Psoas muscle (tissue), 8 donors: ENCODE data around the gene RNF146. TPM values are rescaled to one million over a fixed set of nuclear protein-coding genes. Genes with fewer than 3 reads are reported as not detected.

ENCODE experiments used
- ATAC-seq, 4 donors: fragments of 200-7000 bp; cut with Tn5 transposase; one replicate each; pipeline ENCODE4 v1.9.1; 2020; ENCODE audit warnings: moderate library complexity in 3 of 4, mild to moderate bottlenecking in 2 of 4
- DNase-seq, 2 donors: peaks; one replicate each; pipeline ENCODE4 v3.0.0-alpha.2; 2020
- H3K27ac ChIP-seq: fragments of 200-600 bp; one replicate; pipeline ENCODE4 v1.8.0; 2022
- H3K27me3 ChIP-seq, 3 donors: fragments of 200-600 bp in 1 of 3; one replicate each; pipeline versions ENCODE4 v1.6.1 to v1.8.0; 2013 to 2022; ENCODE audit warnings: low read length in 2 of 3, mild to moderate bottlenecking in 2 of 3, moderate library complexity in 1 of 3; ENCODE audit not compliant: insufficient read depth in 3 of 3
- H3K36me3 ChIP-seq, 2 donors: fragments of 200-600 bp in 1 of 2; one replicate each; pipeline versions ENCODE4 v1.6.1 to v1.8.0; 2013 to 2022; ENCODE audit warnings: low read depth in 1 of 2, mild to moderate bottlenecking in 1 of 2, moderate library complexity in 1 of 2; ENCODE audit not compliant: insufficient read depth in 1 of 2
- H3K4me1 ChIP-seq: fragments of 200-600 bp; one replicate; pipeline ENCODE4 v1.8.0; 2022
- H3K4me3 ChIP-seq: fragments of 200-600 bp; one replicate; pipeline ENCODE4 v1.8.0; 2022; ENCODE audit warnings: mild to moderate bottlenecking
- H3K9me3 ChIP-seq: fragments of 200-600 bp; one replicate; pipeline ENCODE4 v1.8.0; 2022
- CTCF ChIP-seq: fragments of 200-600 bp; IDR thresholded peaks from one replicate; pipeline ENCODE4 v1.8.0; 2022; ENCODE audit warnings: antibody characterized with exemption
- WGBS, 3 donors: extraction: QIAGEN DNeasy Blood & Tissue Kit; methylation state at CpG; one replicate each; pipeline versions ENCODE4 v1.1.6 to v1.1.7; 2013; 5-methylcytosine and 5-hydroxymethylcytosine counted together
- intact Hi-C, 2 donors: fragments of 100-400 bp; cut with DNase I; formaldehyde crosslinking; loops; one replicate each; pipeline versions ENCODE4 v1.11.0 to v1.14.2; 2022
- polyA plus RNA-seq, 3 donors: library from polyadenylated mRNA; stranded (reverse); fragments of 200-250 nt; gene quantifications; one replicate each; pipeline ENCODE4 v1.2.3, GENCODE V29; 2013
- total RNA-seq, 4 donors: library from RNA; stranded (reverse); fragmentation: NEBNext Ultra II Directional in 2 of 4; extraction: Animal tissue kit (Norgen Biotek cat#: 25700) in 2 of 4; gene quantifications; one replicate each; pipeline versions ENCODE4 v1.2.1 to v1.2.4, GENCODE V29; 2021 to 2023
- donor health status: healthy with polysubstance abuse.
- donor health status: DM: no; HTN: no; CAD: no; lungs with moderate emphysema.
- donor health status: Bipolar disorder and iron deficiency.
- donor health status: healthy.
- donor health status: DM: yes; HTN: yes; CAD: no.
- donor health status: DM: no; HTN: no; CAD: no.
- donor health status: DM: no; HTN: no; CAD: no.
- donor health status: DM: yes; HTN: yes; CAD: no.

RNF146 gene
- total and polyA plus RNA-seq, 7 donors: 15.9 to 81.5 (median 72.6) TPM

GRCh38 chr6:127255286-127255685 is 11.4 kb upstream of the RNF146 start:
- no peak overlapping the region for H3K4me3 ChIP-seq
- H3K9me3 ChIP-seq: no peaks in the 10 kb centered on the region
- TF ChIP-seq CTCF: no peak
- no peak overlapping the region for H3K27ac ChIP-seq
- ATAC-seq: no peak
- WGBS, 3 donors: 95 to 96% (median 95%) methylated on average over 6 of the region's 6 CpGs
- H3K36me3 ChIP-seq: no peaks in the 10 kb centered on the region
- H3K27me3 ChIP-seq: no peaks in the 10 kb centered on the region
- H3K4me1 ChIP-seq: no peaks in the 10 kb centered on the region
- intact Hi-C loops: no loop called here
- no peak for DNase-seq

GRCh38 chr6:127262896-127263295 is 3.8 kb upstream of the RNF146 start:
- DNase-seq (no peak), ATAC-seq (no peak)
- TF ChIP-seq CTCF: no peak
- H3K27ac ChIP-seq: no peak overlapping the region
- no peaks in the 10 kb centered on the region for H3K9me3 ChIP-seq
- H3K36me3 ChIP-seq: no peaks in the 10 kb centered on the region
- peaks cover 8% of the 10 kb centered on the region for H3K4me1 ChIP-seq
- no peak overlapping the region for H3K4me3 ChIP-seq
- no peaks in the 10 kb centered on the region for H3K27me3 ChIP-seq
- 78 to 92% (median 89%) methylated on average over 1 of the region's 1 CpG for WGBS, 3 donors
- intact Hi-C loops: loop anchor here (10.0 kb wide), 3 partner anchors 138 to 1268 kb away; no protein-coding TSS in a partner anchor

DNA sequence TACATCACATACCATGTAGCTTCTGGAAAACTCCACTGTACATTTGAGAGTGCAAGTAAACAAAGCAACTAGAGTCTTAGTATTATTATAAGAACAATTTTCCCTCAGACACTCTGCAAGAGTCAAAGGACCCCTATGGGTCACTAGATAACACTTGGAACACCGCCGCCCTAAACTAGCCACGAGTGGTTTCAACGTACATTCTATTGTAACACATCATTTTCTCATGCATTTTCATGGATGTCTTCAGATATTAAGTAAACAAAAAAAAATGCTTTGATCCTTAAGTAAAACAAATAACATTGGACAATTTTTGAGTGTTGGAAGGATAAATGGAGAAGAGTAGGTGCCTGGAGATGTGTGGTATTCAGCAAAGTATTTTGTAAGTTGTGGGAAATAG is 3.2 kb upstream of the RNF146 start:
- intact Hi-C loops: loop anchor here (10.0 kb wide), 3 partner anchors 139 to 1269 kb away; no protein-coding TSS in a partner anchor
- Histone ChIP-seq H3K4me3 (no peak overlapping the region), H3K36me3 (no peaks in the 10 kb centered on the region), H3K4me1 (peaks cover 8% of the 10 kb centered on the region), H3K27me3 (no peaks in the 10 kb centered on the region), H3K9me3 (no peaks in the 10 kb centered on the region), H3K27ac (no peak overlapping the region)
- WGBS, 3 donors: 69 to 74% (median 73%) methylated on average over 4 of the region's 4 CpGs
- no peak for TF ChIP-seq CTCF
- ATAC-seq: no peak
- DNase-seq: no peak

DNA sequence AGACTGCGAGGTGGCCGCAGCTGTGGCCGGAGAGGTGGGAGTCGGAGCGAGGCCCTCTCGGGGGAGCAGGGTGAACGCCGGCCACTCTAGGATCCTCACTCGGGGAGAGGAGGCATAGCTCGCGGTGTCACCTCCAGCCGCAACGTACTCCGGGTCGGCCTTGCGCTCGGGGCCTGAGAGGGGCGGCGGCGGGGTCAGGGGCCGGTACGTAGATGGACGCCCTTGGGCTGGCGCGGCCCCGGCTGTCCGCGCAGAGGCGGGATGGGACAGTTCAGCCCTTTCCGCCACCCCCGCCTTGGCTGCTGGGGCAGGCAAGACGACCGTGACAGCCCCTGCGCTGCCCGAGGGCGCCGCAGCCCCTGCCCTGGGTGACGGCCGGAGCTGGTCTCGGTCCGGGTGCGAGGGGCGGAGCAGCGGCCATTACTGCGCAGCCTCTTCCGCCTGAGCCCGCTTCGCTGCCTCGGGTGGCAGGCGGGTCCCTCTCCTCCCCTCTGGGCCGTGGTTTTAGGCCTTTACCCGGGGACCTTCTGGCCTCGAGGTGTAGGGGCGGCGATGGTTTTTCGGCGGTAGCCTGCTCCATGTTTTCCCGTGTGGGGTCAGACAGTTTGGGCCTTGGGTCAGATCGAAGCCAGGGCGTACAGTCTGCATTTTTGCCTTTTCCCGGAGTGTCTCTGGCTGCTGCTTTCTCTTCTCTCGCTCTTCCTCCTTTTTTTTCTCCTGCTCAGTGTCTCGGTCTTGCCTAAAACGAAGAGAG is 405 bp downstream of the RNF146 start:
- Histone ChIP-seq H3K4me1 (peaks cover 37% of the 10 kb centered on the region), H3K9me3 (no peaks in the 10 kb centered on the region)
- DNase-seq: peak; percentile 69 to 82

More for the DNA sequence above, 405 bp downstream of the RNF146 start:
- peak overlapping the region; percentile 92 for H3K4me3 ChIP-seq
- TF ChIP-seq CTCF: no peak
- no peaks in the 10 kb centered on the region for H3K27me3 ChIP-seq
- no peaks in the 10 kb centered on the region for H3K36me3 ChIP-seq
- peak overlapping the region; percentile 100 for H3K27ac ChIP-seq
- WGBS, 3 donors: 0% methylated on average over 53 to 64 of the region's 64 CpGs
- intact Hi-C loops: loop anchor here (1.0 to 10.0 kb wide), 6 partner anchors 74 to 1272 kb away; no protein-coding TSS in a partner anchor
- ATAC-seq: peak; percentile 72 to 80 (median 76)
